Right lobe of liver (tissue), 6 donors: Measurements from ENCODE around the gene PWP2. TPM values are rescaled to one million over a fixed set of nuclear protein-coding genes. Genes with fewer than 3 reads are reported as not detected.

Source experiments
- ATAC-seq, 4 donors: fragments of 200-7000 bp; cut with Tn5 transposase; one replicate each; pipeline ENCODE4 v1.9.1; 2020; ENCODE audit warnings: mild to moderate bottlenecking in 4 of 4, moderate library complexity in 4 of 4
- DNase-seq, 3 donors: peaks; one replicate each; pipeline ENCODE4 v3.0.0-alpha.2; 2020
- H3K27ac ChIP-seq, 3 donors: fragments of 200-600 bp; one replicate each; pipeline ENCODE4 v1.8.0; 2022
- H3K27me3 ChIP-seq, 2 donors: fragments of 200-600 bp; one replicate each; pipeline ENCODE4 v1.8.0; 2022
- H3K36me3 ChIP-seq, 4 donors: fragments of 200-600 bp; sonication (generic) in 1 of 4; one replicate each; pipeline versions ENCODE4 v1.5.1 to v1.8.0; 2017 to 2022; ENCODE audit warnings: control low read depth in 1 of 4
- H3K4me1 ChIP-seq, 4 donors: fragments of 200-600 bp; sonication (generic) in 1 of 4; one replicate each; pipeline versions ENCODE4 v1.5.1 to v1.8.0; 2017 to 2022; ENCODE audit warnings: control low read depth in 1 of 4
- H3K4me3 ChIP-seq, 3 donors: fragments of 200-600 bp; one replicate each; pipeline ENCODE4 v1.8.0; 2022
- H3K9me3 ChIP-seq, 4 donors: fragments of 200-600 bp; sonication (generic) in 1 of 4; one replicate each; pipeline versions ENCODE4 v1.5.1 to v1.8.0; 2017 to 2022; ENCODE audit warnings: control low read depth in 1 of 4
- CTCF ChIP-seq, 4 donors: fragments of 200-600 bp in 3 of 4; fragments of 450-650 bp in 1 of 4; IDR thresholded peaks; one replicate each; pipeline versions ENCODE4 v1.5.1 to v1.8.0; 2016 to 2022; ENCODE audit warnings: antibody characterized with exemption in 4 of 4, mild to moderate bottlenecking in 2 of 4
- POLR2A ChIP-seq: fragments of 450-650 bp; IDR thresholded peaks from one replicate; pipeline ENCODE4 v1.6.1; 2017; ENCODE audit warnings: antibody characterized with exemption, mild to moderate bottlenecking
- WGBS: methylation state at CpG from one replicate; pipeline ENCODE4 v1.1.6; 2018; ENCODE audit warnings: low coverage, low lambda C conversion rate; ENCODE audit not compliant: insufficient coverage; ENCODE audit errors: missing lambda C conversion rate; 5-methylcytosine and 5-hydroxymethylcytosine counted together
- intact Hi-C, 2 donors: fragments of 100-400 bp; cut with DNase I; formaldehyde crosslinking; loops; one replicate each; pipeline versions ENCODE4 v1.11.2 to v1.14.1; 2022
- total RNA-seq, 6 experiments: library from RNA; depleted of rRNA in 2 of 6; stranded (reverse); fragments of >200 nt in 2 of 6; fragmentation: NEBNext Ultra II Directional in 3 of 6; extraction: Animal tissue kit (Norgen Biotek cat#: 25700) in 3 of 6; gene quantifications; one replicate each; pipeline versions ENCODE4 v1.1.0 to v1.2.4, GENCODE V29; 2016 to 2023
- donor health status: DM: no; HTN: yes; CAD: no.
- donor health status: DM: no; HTN: no; CAD: no.
- donor health status: DM: no; HTN: no; CAD: no.
- donor health status: DM: no; HTN: yes; CAD: no.
- donor health status: DM: no; HTN: yes; CAD: no.

PWP2 gene
- total RNA-seq, 6 experiments from 2014 or later, result 0.93 to 7.5 (median 3.0) TPM

- H3K36me3 ChIP-seq, result peaks cover 0 to 47% (median 5%) of the 10 kb centered on the region in 4 donors
- ATAC-seq (no peak), DNase-seq (no peak)
- WGBS, result 72% methylated on average over 21 of the region's 33 CpGs
- TF ChIP-seq CTCF (IDR thresholded peaks at IDR 0.05), result no peak
- no peak for TF ChIP-seq POLR2A
- intact Hi-C loops, result no loop called here
- no peaks in the 10 kb centered on the region for H3K9me3 ChIP-seq
- peaks cover 0 to 5% (median 0%) of the 10 kb centered on the region in 4 donors for H3K4me1 ChIP-seq
- no peak overlapping the region for H3K27ac ChIP-seq
- no peak overlapping the region for H3K4me3 ChIP-seq
- H3K27me3 ChIP-seq, result no peaks in the 10 kb centered on the region
Observed at GRCh38 chr21:44087426-44088400, 19.5 kb upstream of the PWP2 start.

GRCh38 chr21:44088401-44088780, 18.8 kb upstream of the PWP2 start:
- 64% methylated on average over 4 of the region's 18 CpGs for WGBS
- no peak overlapping the region for H3K27ac ChIP-seq
- TF ChIP-seq POLR2A (no peak), CTCF (IDR thresholded peaks at IDR 0.05) (no peak)
- DNase-seq (no peak), ATAC-seq (no peak)
- no peaks in the 10 kb centered on the region for H3K27me3 ChIP-seq
- H3K9me3 ChIP-seq, result no peaks in the 10 kb centered on the region
- H3K4me3 ChIP-seq, result no peak overlapping the region
- H3K36me3 ChIP-seq, result peaks cover 0 to 44% (median 0%) of the 10 kb centered on the region in 4 donors
- H3K4me1 ChIP-seq, result peaks cover 0 to 5% (median 0%) of the 10 kb centered on the region in 4 donors
- intact Hi-C loops, result no loop called here

- no peaks in the 10 kb centered on the region for H3K9me3 ChIP-seq
- WGBS, result 40% methylated on average over 23 of the region's 30 CpGs
- peaks cover 0 to 5% (median 0%) of the 10 kb centered on the region in 4 donors for H3K4me1 ChIP-seq
- H3K27ac ChIP-seq, result peak overlapping the region in 1 of 3 donors; percentile 8
- TF ChIP-seq CTCF (IDR thresholded peaks at IDR 0.05) (no peak), POLR2A (peak; percentile 16)
- DNase-seq, result peak in 1 of 3 donors; percentile 35
- no peaks in the 10 kb centered on the region for H3K27me3 ChIP-seq
- ATAC-seq, result peak; percentile 49 to 75 (median 58)
- H3K36me3 ChIP-seq, result peaks cover 0 to 44% (median 0%) of the 10 kb centered on the region in 4 donors
- intact Hi-C loops, result no loop called here
- H3K4me3 ChIP-seq, result no peak overlapping the region
Observed at GRCh38 chr21:44089001-44089911, 17.9 kb upstream of the PWP2 start.

- TF ChIP-seq POLR2A (no peak), CTCF (IDR thresholded peaks at IDR 0.05) (no peak)
- Histone ChIP-seq H3K4me1 (peaks cover 0 to 5% (median 0%) of the 10 kb centered on the region in 4 donors), H3K27me3 (no peaks in the 10 kb centered on the region), H3K4me3 (no peak overlapping the region), H3K9me3 (no peaks in the 10 kb centered on the region), H3K36me3 (peaks cover 0 to 50% (median 4%) of the 10 kb centered on the region in 4 donors), H3K27ac (no peak overlapping the region)
- DNase-seq (no peak), ATAC-seq (no peak)
- intact Hi-C loops, result loop anchor here in 1 of 2 donors (10.0 kb wide), 1 partner anchor 106 kb away; no protein-coding TSS in a partner anchor
- WGBS, result 59% methylated on average over 5 of the region's 8 CpGs
Observed at GRCh38 chr21:44090325-44090724, 16.9 kb upstream of the PWP2 start.
